Ishikawa (cell line): ENCODE results near the gene ZMYND19.

Experiments
- CEBPB ChIP-seq: IDR thresholded peaks from 2 replicates; pipeline ENCODE4 v1.6.1; 2012
- CREB1 ChIP-seq: IDR thresholded peaks from 2 replicates; pipeline ENCODE4 v1.6.1; 2012; ENCODE audit warnings: low read depth
- EGR1 ChIP-seq: IDR thresholded peaks from 2 replicates; pipeline ENCODE4 v1.6.1; 2012
- EP300 ChIP-seq: IDR thresholded peaks from 2 replicates; pipeline ENCODE4 v1.6.1; 2012; ENCODE audit warnings: borderline replicate concordance
- FOXM1 ChIP-seq: IDR thresholded peaks from 2 replicates; pipeline ENCODE4 v1.6.1; 2012; ENCODE audit warnings: low read depth, borderline replicate concordance
- MAX ChIP-seq: IDR thresholded peaks from 2 replicates; pipeline ENCODE4 v1.6.1; 2012
- NFIC ChIP-seq: IDR thresholded peaks from 2 replicates; pipeline ENCODE4 v1.6.1; 2012
- RAD21 ChIP-seq: IDR thresholded peaks from 2 replicates; pipeline ENCODE4 v1.6.1; 2012; ENCODE audit warnings: low read depth
- REST ChIP-seq: IDR thresholded peaks from 2 replicates; pipeline ENCODE4 v1.6.1; 2012; ENCODE audit warnings: low read depth, mild to moderate bottlenecking
- TAF1 ChIP-seq: IDR thresholded peaks from 2 replicates; pipeline ENCODE4 v1.6.1; 2012; ENCODE audit warnings: low read depth, mild to moderate bottlenecking
- TCF12 ChIP-seq: IDR thresholded peaks from 2 replicates; pipeline ENCODE4 v1.6.1; 2012; ENCODE audit warnings: low read depth
- TEAD4 ChIP-seq: IDR thresholded peaks from 2 replicates; pipeline ENCODE4 v1.6.1; 2012
- YY1 ChIP-seq: IDR thresholded peaks from 2 replicates; pipeline ENCODE4 v1.6.1; 2012; ENCODE audit warnings: low read depth
- ZBTB7A ChIP-seq: IDR thresholded peaks from 2 replicates; pipeline ENCODE4 v1.6.1; 2012; ENCODE audit warnings: low read depth
- TF ChIP-seq, protein P1 (sequence below): IDR thresholded peaks from 2 replicates; pipeline ENCODE4 v1.6.1; 2012

The ZMYND19 gene

GRCh38 chr9:137613259-137613658 is 22.9 kb upstream of the ZMYND19 start:
- no peak for TF ChIP-seq TEAD4
- TF ChIP-seq TCF12: peak; percentile 45; the same call in 1 of the 2 replicates
- TF ChIP-seq MAX: no peak
- TF ChIP-seq EP300: peak; percentile 35; the same call in 1 of the 2 replicates
- no peak for TF ChIP-seq NFIC

DNA sequence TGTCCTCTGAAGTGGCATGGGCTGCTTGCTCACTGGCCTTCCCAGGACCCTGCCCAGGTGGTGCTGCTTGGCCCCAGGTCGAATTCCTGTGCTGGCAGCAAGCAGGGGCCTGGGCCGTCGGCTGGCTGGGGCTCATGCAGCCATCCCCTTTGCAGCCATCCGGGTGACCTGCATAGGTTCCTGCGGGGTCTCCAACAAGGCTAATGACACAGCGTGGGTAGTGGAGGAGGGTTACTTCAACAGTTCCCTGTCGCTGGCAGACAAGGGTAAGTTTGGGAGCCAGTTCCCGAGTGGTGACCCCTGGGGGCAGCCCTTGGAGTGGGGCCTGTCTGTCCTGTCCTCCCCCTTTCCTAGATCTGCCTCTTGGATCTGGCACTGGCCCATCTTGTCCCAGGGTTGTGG is 22.4 kb upstream of the ZMYND19 start:
- TF ChIP-seq EGR1 (no peak), CEBPB (no peak)

DNA sequence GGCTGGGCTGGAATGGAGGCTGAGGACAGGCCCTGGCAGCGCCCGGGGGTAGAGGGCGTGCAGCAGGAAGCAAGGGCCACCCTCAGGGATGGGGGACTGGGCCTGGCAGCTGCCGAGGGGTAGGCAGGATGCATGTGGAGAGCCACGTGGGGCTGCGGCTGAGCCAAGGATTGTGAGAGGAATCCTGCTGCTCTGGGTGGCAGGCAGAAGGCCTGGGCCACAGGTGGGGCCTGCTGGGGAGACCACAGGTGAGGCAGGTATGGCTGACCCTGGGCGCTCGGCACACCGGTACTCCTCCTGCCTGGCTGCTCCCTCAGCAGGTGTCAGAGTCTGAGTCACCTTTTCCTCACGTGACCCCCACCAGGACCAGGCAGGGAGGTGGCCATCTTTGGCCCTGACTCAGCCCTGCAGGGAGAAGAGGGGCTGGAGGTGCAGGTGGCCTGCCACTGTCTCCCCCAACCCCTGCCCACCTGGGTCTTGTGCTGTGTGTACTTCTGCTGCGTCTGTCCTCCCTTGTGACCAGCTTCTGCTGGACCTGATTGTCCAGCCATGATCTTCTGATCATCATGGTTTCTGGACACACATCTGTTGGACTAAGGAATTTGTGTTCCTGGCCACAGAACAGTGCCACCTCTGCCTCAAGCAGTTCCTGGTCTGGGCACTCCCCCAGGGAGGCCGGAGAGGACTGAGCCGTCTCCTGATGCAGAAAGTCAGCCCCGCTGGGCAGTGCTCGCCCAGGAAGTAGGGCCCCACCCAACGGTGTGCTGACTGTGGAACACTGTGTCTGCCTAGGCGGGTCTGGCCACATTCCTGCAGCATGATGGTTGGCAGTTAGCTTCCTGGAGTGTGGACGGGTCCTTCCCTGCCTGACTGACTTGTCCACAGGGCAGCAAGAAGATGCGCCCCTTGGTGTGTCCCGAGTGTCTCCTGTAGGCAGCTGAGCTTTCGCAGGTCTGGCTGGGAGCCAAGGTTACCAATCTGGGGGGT is 21.6 kb upstream of the ZMYND19 start:
- TF ChIP-seq RAD21: peak; percentile 36; the same call in 1 of the 2 replicates
- TF ChIP-seq CEBPB: peak; percentile 48; the same call in 1 of the 2 replicates
- TF ChIP-seq EP300: peak; percentile 94
- TF ChIP-seq EGR1: no peak; the same call in 1 of the 2 replicates
- TF ChIP-seq, protein P1, sequence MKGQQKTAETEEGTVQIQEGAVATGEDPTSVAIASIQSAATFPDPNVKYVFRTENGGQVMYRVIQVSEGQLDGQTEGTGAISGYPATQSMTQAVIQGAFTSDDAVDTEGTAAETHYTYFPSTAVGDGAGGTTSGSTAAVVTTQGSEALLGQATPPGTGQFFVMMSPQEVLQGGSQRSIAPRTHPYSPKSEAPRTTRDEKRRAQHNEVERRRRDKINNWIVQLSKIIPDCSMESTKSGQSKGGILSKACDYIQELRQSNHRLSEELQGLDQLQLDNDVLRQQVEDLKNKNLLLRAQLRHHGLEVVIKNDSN: peak; percentile 97
- TF ChIP-seq TEAD4: peak; percentile 99
- peak; percentile 79 for TF ChIP-seq FOXM1
- TF ChIP-seq MAX: peak; percentile 89
- no peak; the same call in none of the 2 replicates for TF ChIP-seq ZBTB7A
- TF ChIP-seq REST: no peak
- no peak; the same call in none of the 2 replicates for TF ChIP-seq TAF1
- peak; percentile 94 for TF ChIP-seq TCF12
- TF ChIP-seq CREB1: no peak
- TF ChIP-seq NFIC: peak; percentile 89
- peak; percentile 92 for TF ChIP-seq YY1

DNA sequence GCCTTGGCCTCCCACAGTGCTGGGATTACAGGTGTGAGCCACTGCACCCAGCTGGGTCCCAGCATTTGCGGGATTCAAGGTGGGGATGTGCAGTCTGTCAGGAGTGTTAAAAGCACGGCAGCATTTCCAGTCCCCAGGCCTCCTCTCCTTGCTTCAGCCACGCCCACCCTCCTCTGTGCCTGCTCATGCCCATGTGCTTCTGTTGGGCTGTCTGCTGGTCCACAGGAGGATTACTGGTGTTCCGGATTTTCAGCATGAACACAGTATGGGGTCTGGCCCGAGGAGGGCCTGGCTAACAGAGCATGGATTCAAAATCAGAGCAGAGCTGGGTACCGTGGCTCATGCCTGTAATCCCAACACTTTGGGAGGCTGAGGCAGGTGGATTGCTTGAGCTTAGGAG is 20.6 kb upstream of the ZMYND19 start:
- TF ChIP-seq TEAD4: 0 out of 2 replicates have a peak, but pooled peaks have one; percentile 18
- no peak for TF ChIP-seq ZBTB7A
- no peak for TF ChIP-seq CREB1
- TF ChIP-seq EGR1: no peak
- TF ChIP-seq EP300: no peak
- no peak for TF ChIP-seq REST
- no peak for TF ChIP-seq TAF1
- peak; percentile 83 for TF ChIP-seq MAX
- TF ChIP-seq YY1: no peak
- TF ChIP-seq TCF12: no peak
- no peak for TF ChIP-seq RAD21
- TF ChIP-seq NFIC: no peak
- no peak for TF ChIP-seq FOXM1

DNA sequence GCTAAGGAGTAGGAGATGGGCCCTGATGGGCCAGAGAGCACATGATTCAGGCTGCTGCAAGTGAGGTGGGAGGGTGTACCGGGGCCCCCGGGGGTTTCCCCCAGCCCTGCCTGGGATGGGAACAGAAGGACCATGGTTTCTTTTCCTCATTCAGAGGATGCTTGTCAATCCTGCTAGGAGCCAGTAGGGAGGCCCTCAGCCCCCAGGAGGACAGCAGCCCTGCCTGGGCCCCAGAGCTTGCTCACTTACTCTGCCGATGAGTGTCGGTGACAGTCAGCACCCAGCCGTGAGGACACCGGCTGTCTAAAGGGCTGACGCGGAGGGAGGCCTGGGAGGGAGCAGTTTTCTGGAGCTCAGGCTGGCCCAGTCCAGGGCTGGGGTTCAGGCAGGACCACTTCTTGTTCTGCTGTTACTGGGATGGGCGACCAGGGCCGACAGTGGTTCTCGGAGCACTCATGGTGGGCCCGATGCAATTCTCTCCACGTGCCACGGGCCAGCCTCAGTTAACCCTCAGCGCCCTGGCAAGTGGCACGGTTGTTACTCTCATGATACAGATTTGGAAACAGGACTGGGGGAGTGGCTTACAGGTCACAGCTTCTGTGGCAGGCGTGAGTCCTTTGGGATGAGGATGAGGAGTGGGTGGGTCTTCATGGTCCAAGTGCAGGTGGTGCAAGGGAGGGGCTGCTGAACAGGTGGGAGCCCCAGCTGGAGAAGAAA is 17.0 kb upstream of the ZMYND19 start:
- no peak for TF ChIP-seq MAX
- TF ChIP-seq NFIC: no peak
- TF ChIP-seq TAF1: no peak
- TF ChIP-seq REST: no peak
- TF ChIP-seq ZBTB7A: no peak
- no peak for TF ChIP-seq CEBPB
- no peak for TF ChIP-seq RAD21
- TF ChIP-seq EGR1: no peak
- TF ChIP-seq YY1: no peak
- TF ChIP-seq, protein P1: no peak
- no peak for TF ChIP-seq EP300
